GM18907 (cell line): ENCODE data around the gene PRSS2.
A peak's percentile ranks its signal among the peaks of the same experiment; 100 is the strongest.

Experiments
- ATAC-seq: cut with Tn5 transposase; IDR thresholded peaks from one replicate; pipeline ENCODE4 v1.9.1; 2021; ENCODE audit warnings: mild to moderate bottlenecking, moderate library complexity; ENCODE audit not compliant: unreplicated experiment

Gene PRSS2

GRCh38 chr7:142785841-142786250, 15.1 kb downstream of the PRSS2 start:
- ATAC-seq, result no peak

- ATAC-seq, result no peak
These were observed 16.4 kb downstream of the PRSS2 start for GRCh38 chr7:142787034-142787768.

GRCh38 chr7:142787783-142788182, 17.0 kb downstream of the PRSS2 start:
- ATAC-seq, result no peak

GRCh38 chr7:142788303-142789289, 17.8 kb downstream of the PRSS2 start:
- ATAC-seq, result no peak

GRCh38 chr7:142789441-142789840, 18.7 kb downstream of the PRSS2 start:
- no peak for ATAC-seq

- ATAC-seq, result no peak
These were observed 19.3 kb downstream of the PRSS2 start for GRCh38 chr7:142790056-142790455.

GRCh38 chr7:142790555-142790954, 19.8 kb downstream of the PRSS2 start:
- no peak for ATAC-seq

GRCh38 chr7:142791502-142791901, 20.7 kb downstream of the PRSS2 start:
- ATAC-seq, result no peak

- no peak for ATAC-seq
These were observed 21.4 kb downstream of the PRSS2 start for GRCh38 chr7:142792129-142792528.

GRCh38 chr7:142792593-142792992, 21.8 kb downstream of the PRSS2 start:
- ATAC-seq, result no peak

GRCh38 chr7:142793156-142793555, 22.4 kb downstream of the PRSS2 start:
- no peak for ATAC-seq

- ATAC-seq, result no peak
These were observed 24.6 kb downstream of the PRSS2 start for GRCh38 chr7:142795339-142795863.

GRCh38 chr7:142796001-142796500, 25.3 kb downstream of the PRSS2 start:
- ATAC-seq, result no peak

GRCh38 chr7:142796501-142797390, 26.0 kb downstream of the PRSS2 start:
- ATAC-seq, result peak; percentile 54

GRCh38 chr7:142797391-142798377, 26.9 kb downstream of the PRSS2 start:
- ATAC-seq, result peak; percentile 52

GRCh38 chr7:142798451-142799436, 28.0 kb downstream of the PRSS2 start:
- no peak for ATAC-seq

GRCh38 chr7:142799437-142799835, 28.7 kb downstream of the PRSS2 start:
- ATAC-seq, result no peak

- ATAC-seq, result no peak
These were observed 29.3 kb downstream of the PRSS2 start for GRCh38 chr7:142800088-142800487.
